HG03064 (cell line): Measurements from ENCODE around the gene TCF4.

Experiments
- ATAC-seq: cut with Tn5 transposase; IDR thresholded peaks from one replicate; pipeline ENCODE4 v1.9.1; 2021; ENCODE audit warnings: low read depth; ENCODE audit not compliant: unreplicated experiment

Gene TCF4

GRCh38 chr18:55400590-55401541 is 187.1 kb downstream of the TCF4 start:
- no peak for ATAC-seq

DNA sequence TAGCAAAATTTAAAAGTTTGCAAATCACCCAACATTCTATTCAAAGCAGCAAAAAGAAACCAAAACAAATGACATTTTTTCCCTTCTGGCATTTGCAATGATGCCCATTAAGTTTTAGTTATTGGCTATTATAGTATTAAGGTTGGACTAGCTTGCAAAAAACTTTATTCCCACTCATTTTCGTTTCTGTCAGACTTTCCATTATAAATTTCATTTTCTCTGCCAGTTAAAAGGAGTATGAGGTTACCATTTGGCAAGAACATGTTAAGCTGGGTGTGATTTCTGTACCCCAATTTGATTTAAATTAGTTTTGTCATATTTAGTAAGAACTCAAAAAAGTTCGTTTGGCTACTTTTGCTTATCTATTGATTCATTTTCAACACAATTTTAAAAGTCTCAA is 187.9 kb downstream of the TCF4 start:
- ATAC-seq: no peak

DNA sequence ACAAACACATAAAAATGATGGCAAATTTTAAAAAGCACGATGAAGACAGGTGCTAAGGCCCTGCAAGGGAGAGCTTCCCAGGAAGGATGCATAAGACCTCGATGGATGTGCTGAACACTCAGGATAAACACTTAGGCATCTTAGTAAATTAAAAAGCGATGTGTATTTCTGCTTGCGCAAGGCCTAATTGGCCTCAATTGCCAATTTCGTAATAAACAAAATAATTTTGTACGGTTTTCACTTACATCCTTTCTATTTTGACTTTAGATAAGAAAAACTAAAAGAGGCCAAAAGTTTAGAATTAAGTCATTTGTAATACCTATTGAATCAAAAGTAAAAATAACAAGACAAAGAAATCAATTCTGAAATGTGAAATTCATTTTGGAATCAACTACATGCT is 189.1 kb downstream of the TCF4 start:
- ATAC-seq: no peak

GRCh38 chr18:55396979-55397378 is 191.0 kb downstream of the TCF4 start:
- no peak for ATAC-seq

DNA sequence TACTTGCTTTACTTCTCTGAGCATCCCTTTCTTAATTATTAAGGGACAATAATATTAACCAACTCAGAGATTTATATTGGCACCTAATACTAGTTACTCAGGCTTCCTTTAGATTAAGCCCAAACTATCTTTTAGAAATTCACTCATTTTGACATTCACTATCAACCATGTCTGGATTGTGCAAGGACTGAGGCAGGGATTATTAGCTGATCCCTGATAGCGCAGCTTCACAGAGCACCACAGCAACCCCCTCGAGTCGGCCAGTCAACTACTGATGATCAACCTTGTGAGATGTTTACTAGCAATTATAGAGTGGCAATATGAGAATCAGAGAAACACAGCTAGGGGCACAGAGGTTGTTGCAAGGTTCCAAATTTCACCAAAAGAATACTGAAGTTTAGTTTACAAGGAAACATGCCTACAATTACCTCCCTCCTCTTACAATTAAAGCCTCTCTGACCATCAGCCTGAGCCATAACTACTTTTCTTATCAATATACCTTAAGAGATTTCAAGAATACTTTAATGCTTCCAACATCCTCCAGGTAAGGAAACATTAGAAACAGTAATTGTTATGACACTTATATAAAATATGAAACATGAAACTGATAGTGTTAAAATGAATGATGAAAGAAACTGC is 191.6 kb downstream of the TCF4 start:
- no peak for ATAC-seq

DNA sequence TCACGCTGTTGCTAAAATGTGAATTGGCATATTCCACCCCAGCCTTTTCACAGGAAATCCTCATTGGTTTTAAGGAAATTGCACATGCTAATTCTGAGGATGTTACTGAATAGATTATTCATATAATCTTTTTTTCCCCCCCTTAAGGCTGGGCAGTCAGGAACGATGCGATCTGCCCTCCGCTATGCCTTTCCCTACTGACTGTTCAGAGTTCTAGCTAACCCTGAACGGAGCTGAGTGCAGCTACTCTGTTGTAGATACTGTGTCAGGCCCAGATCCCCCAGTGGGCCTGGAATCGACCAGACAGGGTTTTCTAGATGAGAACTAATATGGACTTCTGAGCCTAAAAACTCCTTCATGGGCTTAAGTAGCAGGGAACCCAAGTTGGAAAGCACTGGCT is 192.2 kb downstream of the TCF4 start:
- no peak for ATAC-seq

GRCh38 chr18:55390898-55391297 is 197.1 kb downstream of the TCF4 start:
- no peak for ATAC-seq

DNA sequence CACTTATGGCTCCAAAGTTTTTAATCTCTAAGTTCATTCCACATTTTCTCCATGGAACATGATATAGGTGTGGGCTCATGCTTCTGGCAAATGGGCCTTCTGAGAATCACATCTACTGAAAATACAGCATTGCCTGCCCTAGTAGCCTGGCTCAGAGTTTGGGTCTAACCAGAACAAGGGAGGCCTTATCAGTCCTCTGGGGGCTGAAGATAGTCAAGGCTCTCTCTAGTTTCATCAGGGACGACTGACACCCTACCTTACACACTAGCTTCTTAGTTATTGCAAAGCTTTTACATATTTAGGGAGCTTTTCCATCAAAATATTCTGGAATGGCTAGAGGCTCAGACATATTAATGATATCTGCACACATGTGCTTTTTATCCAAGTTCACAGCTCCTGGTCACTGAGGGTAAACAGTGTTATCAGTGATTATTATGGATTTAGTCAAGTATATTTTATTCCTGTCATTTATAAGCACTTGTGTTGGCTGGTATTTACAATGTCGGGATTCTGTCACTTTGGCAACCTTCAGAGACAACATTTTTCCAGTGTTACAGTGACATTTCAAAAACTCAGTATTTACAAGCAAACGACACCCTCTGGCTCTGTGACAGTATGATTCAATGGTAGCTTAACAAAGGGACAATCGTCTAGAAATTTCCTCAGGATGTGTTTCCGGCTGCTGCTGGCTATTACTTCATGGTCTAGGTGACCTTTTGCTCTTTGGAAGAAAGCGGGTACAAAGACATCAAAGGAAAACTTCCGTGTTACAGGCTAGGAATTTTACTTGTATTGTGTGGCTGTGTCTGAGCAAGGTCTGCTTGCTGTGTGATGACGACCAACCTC is 200.6 kb downstream of the TCF4 start:
- ATAC-seq: no peak

- ATAC-seq: no peak
Observed at GRCh38 chr18:55386545-55386944, 201.4 kb downstream of the TCF4 start.

- ATAC-seq: no peak
Observed at GRCh38 chr18:55385770-55386169, 202.2 kb downstream of the TCF4 start.

GRCh38 chr18:55384551-55385275 is 203.3 kb downstream of the TCF4 start:
- ATAC-seq: no peak

- no peak for ATAC-seq
Observed at GRCh38 chr18:55384115-55384514, 203.9 kb downstream of the TCF4 start.

DNA sequence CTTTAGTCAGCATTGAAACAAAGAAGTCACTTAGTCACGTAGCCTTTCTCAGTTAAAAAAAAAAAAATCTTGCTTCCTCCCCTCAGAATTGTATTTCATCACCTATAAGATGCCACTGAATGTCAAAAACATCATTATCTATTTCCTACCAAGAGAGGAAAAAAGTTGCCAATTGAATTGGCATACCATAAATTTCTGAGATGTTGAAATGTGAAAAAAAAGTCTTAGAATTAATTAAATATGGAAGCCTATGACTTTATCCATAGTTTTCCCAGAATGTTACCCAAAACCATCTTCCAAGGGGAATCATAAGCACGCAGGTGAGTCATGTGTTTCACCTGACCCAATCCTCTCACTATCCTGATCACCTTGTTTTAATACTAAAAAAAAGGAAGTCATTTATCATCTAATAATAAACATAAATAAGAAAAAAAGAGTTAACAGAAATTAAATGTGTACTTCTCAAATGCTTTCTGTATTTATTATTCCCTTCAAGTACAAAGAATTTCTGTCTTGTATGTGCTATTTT is 205.7 kb downstream of the TCF4 start:
- ATAC-seq: no peak

DNA sequence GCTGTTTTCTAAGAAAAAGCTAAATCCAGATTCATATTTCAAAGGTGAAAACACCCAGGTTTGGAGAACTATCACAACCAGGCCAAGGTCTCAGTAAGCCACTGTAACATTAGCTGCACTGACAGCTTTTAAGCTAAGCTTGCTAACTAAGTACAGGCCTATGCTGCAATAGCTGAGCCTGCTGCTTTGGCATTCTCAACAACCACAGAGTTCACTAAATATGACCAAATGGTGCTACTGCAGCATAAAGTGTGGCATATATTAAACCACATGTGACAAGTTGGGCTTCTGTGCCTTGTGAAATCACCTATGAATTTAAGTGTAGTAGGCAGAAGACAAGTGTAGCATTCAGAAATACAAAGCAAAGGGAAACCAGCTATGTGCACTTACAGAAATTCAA is 206.7 kb downstream of the TCF4 start:
- ATAC-seq: no peak

GRCh38 chr18:55380589-55380988 is 207.4 kb downstream of the TCF4 start:
- ATAC-seq: no peak

DNA sequence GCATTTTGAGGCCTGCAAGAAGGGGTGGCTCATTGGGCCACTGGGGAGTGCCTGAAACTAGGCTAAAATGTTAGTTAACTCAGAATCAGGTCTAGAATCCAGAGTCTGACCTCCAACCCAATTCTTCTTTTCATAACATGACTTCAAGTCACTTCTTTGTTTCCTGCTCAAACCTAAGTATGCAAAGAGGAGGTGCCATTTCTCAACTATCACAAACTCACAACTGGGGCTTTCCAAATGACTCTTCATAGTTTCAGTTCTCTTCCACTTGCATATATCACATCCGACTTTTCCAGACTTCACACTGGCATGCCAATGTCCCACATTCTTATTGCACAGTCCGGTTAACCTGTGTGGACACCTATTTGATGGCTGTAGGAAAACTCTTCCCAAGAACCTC is 211.6 kb downstream of the TCF4 start:
- peak; percentile 93 for ATAC-seq

GRCh38 chr18:55375930-55376329 is 212.1 kb downstream of the TCF4 start:
- ATAC-seq: no peak

- ATAC-seq: no peak
Observed at GRCh38 chr18:55374741-55375140, 213.3 kb downstream of the TCF4 start.

DNA sequence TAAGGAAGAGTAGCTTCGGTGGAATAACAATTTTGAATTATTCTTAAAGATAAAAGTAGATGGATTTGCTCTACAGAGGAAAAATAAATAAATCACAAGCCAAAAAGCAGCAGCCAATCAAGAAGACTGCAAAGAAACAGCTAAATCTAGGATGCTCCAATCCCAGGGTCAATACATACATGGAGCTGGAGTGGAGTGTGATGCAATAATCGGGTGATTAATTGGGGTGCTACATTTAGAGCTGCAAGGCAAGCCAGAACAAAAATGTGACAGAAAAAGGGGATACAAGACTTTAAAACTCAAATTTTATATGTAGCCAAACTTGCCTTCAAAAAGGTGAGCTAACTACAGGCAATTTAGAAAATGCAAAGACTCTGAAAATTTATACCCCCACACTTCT is 215.8 kb downstream of the TCF4 start:
- no peak for ATAC-seq

DNA sequence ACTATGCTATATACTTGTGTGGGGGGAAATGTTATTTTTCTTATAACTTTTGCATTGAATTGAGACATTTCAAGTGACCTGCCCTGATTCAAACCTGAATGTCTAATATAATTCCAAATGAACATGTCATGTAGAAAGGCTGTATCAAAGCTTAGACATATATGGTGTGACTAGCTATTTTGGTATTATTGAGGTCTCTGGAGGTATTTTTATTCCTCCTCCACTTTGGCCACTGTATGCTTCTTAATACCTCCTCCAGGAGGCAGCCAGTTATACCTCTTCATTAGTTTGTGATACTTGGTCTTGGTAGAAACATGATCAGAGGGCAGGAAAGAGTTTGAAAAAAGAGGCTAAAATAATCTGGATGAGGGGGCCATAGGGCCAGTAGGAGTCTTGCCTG is 217.1 kb downstream of the TCF4 start:
- no peak for ATAC-seq
